HG03064 (cell line): ENCODE data around the gene SP6.
A peak's percentile ranks its signal among the peaks of the same experiment; 100 is the strongest.

Source experiments
- ATAC-seq: cut with Tn5 transposase; IDR thresholded peaks from one replicate; pipeline ENCODE4 v1.9.1; 2021; ENCODE audit warnings: low read depth; ENCODE audit not compliant: unreplicated experiment

SP6 gene

GRCh38 chr17:47838636-47839035, 12.3 kb downstream of the SP6 start:
- ATAC-seq: no peak

- no peak for ATAC-seq
These were observed 13.4 kb downstream of the SP6 start for GRCh38 chr17:47837401-47838039.

DNA sequence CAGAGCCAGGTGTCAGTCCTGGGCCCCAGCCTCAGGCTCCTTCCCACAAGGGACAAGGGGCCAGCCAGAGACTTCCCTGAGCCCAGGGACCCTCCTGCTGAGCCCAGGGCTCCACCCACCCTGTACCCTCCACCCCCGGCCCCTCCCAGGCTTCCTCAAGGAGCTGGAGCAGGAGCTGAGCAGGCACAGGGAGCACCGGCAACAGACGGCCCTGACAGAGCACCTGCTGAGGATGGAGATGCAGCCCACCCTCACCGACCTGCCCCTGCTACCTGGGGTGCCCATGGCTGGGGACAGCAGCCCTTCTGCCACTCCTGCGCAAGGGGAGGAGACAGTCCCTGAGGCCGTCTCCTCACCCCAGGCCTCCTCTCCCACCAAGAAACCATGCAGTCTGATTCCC, 14.4 kb downstream of the SP6 start:
- ATAC-seq: no peak

DNA sequence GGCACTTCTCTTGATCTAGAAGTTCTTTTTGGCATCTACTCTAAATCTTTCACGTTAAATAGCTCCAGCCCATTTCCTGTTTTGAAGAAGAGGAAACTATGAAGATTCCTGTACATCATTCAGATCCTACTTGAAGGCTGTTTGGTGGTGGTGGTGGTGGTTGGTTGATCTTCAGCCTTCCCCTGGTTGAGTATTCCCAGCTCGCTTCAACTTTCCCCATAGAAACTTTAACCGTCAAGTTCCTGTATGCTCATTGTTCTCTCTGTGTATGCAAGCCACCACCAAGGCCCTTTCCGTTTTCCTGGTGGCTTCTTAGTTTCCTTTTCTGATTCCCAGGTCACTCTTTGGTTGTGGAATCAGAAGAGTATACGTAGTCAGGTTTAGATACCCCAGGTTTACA, 16.2 kb downstream of the SP6 start:
- ATAC-seq: no peak

- peak; percentile 11 for ATAC-seq
These were observed 19.0 kb downstream of the SP6 start for GRCh38 chr17:47831934-47832327.

GRCh38 chr17:47831003-47831933, 19.7 kb downstream of the SP6 start, which contains the start of the genes LRRC46 and MRPL10:
TSS of gene LRRC46 (plus strand) at chr17:47831670. CDS start at chr17:47831990, 320 bp downstream.
TSS of gene MRPL10 (minus strand) at chr17:47831541. CDS start at chr17:47831511, 30 bp downstream.
- ATAC-seq: peak; percentile 67

DNA sequence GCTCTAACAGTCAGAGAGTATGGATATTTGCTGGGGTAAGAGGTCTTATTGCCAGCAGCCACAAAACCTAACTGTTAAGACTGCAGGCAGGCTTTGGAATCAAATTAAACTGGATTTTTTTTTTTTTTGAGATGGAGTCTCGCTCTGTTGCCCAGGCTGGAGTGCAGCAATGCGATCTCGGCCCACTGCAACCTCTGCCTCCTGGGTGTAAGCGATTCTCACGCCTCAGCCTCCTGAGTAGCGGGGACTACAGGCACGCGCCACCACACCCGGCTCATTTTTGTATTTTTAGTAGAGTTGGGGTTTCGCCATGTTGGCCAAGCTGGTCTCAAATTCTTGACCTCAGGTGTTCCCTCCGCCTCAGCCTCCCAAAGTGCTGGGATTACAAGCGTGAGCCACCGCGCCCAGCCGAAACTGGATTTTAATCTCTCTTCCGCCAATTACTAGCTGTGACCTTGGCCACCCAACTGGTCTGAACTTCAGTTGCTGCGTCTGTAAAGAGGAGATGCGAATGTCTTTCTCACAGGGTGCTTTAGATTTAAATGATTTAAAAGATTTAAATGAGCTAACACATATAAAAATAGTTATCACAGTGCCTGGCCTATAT, 20.5 kb downstream of the SP6 start:
- ATAC-seq: no peak

- ATAC-seq: no peak
These were observed 21.1 kb downstream of the SP6 start for GRCh38 chr17:47829870-47830269.

- no peak for ATAC-seq
These were observed 27.4 kb downstream of the SP6 start for GRCh38 chr17:47823519-47823918.

GRCh38 chr17:47822785-47823184, 28.2 kb downstream of the SP6 start:
- ATAC-seq: no peak

DNA sequence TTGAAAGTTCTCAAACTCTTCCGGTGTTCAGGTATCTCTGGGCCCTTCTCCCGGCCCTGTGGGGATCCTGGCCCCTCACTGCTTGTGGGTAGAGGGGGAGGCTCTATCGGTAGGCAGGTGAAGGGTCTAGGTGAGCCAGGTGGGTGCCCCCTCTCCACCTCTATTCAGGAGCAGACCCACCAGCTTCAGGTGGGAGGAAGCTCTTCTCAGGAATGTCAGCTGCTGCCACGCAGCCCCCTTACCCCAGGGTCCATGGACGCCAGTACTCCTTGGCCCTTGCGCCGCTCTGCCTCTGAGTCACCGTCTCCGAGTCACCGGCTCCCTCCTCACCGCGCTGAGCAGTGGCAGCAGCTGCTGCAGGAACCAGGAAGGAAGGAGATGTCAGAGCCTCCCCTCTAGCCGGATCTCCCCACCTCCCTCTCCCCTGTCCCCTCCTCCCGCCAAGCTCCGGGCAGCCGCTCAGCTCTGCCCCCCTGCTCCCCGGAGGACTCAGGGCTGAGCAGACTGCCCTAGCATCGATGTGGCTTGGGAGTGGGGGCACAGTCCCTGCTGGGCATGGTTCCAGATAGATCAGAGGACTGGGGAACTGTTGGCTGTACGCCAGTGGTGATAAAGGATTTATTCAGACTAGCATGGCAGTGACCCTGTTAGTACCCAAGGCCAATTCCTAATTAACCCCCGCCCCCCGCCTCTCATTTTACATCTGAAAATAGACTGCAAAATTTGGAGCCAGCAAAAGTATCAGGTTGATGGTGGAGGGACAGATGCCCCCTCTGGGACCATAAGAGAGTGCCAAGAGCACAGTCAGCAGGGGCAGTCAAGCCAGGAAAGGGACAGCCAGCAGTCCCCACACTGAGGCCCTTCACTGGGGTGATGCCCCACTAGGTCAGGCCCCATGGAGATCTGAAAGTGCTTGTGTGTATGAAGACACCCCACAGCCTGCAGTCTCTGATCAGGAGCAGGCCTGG, 29.3 kb downstream of the SP6 start, which contains the start of gene OSBPL7:
Gene OSBPL7, minus strand, starts transcription at position 371 of the 968 bp plus-strand sequence. CDS start 1,516 bp downstream, outside the sequence.
- ATAC-seq: peak; percentile 72

DNA sequence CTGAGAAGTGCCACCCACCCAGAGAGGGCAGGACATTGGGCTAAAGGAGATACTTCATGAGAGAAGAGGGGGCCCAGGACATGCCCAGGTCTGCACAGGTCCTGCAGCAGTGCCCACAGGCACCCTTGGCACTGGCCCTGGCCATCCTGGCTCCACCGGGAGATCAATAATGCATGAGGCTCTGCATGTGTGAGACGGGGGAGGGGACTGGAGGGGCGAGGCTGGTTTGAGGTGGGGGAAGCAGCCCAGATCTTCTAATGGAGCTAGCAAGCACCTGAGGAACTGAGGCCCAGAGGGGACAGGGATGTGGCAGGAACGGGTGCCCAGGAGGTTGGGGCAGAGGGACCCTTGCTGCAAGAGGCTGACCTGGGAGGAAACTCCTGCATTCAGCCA, 29.9 kb downstream of the SP6 start:
- no peak for ATAC-seq

- ATAC-seq: no peak
These were observed 30.8 kb downstream of the SP6 start for GRCh38 chr17:47820033-47820789.

DNA sequence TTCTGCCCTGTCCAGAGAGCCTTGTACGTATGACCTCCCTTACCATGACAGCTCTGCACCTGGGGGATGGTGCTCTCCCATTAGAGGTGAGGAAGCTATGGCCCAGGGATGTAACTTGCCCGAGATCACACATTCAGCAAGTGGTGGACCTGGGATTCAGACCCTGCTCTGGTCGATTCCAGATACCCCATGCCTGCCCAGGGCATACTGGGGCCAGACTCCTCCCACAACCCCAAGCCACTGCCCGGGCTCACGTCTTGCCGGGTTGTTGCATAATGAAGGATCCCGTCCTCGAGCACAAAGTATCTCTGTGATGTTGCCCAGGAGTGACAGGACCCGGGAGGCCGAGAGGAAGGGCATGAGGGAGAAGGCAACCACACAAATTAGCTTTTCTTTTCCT, 31.5 kb downstream of the SP6 start:
- ATAC-seq: no peak

DNA sequence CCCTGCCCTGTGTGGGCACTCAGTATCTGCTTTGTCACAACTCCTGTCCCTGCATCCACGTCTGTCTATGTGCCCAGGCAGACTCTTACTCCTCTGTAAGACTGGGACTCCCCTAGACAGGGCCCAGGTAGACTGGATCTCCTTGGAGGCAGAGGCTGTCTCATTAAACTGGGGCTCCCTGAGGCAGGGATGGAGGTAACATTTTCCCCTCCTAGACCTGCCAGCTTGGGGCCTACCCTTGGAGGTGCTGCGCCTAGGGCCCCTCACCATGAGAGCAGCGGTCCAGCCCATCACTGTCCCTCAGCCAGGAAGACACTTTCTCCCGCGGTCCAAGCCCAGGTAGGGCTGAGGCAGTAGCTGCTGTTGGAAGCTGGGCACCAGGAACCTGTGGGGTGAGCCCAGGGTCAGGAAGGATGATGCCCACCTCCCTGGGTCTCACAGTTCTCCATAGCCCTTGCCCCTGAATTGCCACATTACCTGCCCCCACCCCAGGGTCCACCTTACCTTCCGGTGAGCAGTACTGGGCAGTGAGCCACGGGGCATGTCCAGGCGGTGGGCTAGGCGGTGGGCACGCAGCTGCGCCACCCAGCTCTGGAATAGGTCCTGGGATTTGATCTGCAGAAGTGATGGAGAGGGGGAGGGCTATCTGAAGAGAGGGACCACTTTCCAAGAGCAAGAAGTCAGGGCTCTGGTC, 32.8 kb downstream of the SP6 start:
- ATAC-seq: no peak

- ATAC-seq: no peak
These were observed 34.0 kb downstream of the SP6 start for GRCh38 chr17:47816947-47817346.

GRCh38 chr17:47816111-47816735, 34.7 kb downstream of the SP6 start:
- no peak for ATAC-seq
